ENCODE results near the gene ZFR2.

The ZFR2 gene

GRCh38 chr19:3780786-3781304, 88.0 kb downstream of the ZFR2 start:
- TF ChIP-seq CTCF (conservative IDR thresholded peaks at IDR 0.05; ENCODE audit: control insufficient read depth, insufficient read depth, low read depth, low read length), result no peak
- DNase-seq (ENCODE audit: low read depth), result no peak
- no peak overlapping the region for H3K4me3 ChIP-seq (ENCODE audit: control insufficient read depth, low read depth, low read length)

- no peak for TF ChIP-seq CTCF (conservative IDR thresholded peaks at IDR 0.05; ENCODE audit: control insufficient read depth, insufficient read depth, low read depth, low read length)
- H3K4me3 ChIP-seq (ENCODE audit: control insufficient read depth, low read depth, low read length), result no peak overlapping the region
- no peak for DNase-seq (ENCODE audit: low read depth)
Observed at GRCh38 chr19:3778899-3779723, 89.7 kb downstream of the ZFR2 start.

- TF ChIP-seq CTCF (conservative IDR thresholded peaks at IDR 0.05; ENCODE audit: control insufficient read depth, insufficient read depth, low read depth, low read length), result no peak
- no peak for DNase-seq (ENCODE audit: low read depth)
- H3K4me3 ChIP-seq (ENCODE audit: control insufficient read depth, low read depth, low read length), result no peak overlapping the region
Observed at GRCh38 chr19:3778104-3778867, 90.6 kb downstream of the ZFR2 start.

GRCh38 chr19:3776479-3777040, 92.3 kb downstream of the ZFR2 start:
- DNase-seq (ENCODE audit: low read depth), result no peak
- no peak overlapping the region for H3K4me3 ChIP-seq (ENCODE audit: control insufficient read depth, low read depth, low read length)
- no peak for TF ChIP-seq CTCF (conservative IDR thresholded peaks at IDR 0.05; ENCODE audit: control insufficient read depth, insufficient read depth, low read depth, low read length)

DNA sequence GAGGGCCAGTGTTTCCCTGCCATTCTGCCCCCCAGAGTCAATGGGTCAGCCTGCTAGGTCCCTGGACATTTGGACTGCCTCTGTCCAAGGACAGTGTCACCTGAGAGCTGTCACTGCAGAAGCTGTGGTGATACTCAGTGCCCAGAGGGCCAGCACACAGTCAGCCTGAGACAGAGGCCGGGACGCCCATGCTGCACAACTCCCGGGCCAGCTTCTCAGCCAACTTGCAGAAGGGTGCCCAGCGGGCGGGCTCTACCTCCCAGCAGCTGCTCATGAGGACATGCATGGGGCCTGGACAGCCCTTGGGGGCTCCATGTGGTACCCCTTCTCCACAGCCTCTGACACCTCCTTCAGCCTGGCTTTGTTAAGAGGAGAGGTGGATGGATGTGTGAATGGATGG, 93.0 kb downstream of the ZFR2 start:
- no peak overlapping the region for H3K4me3 ChIP-seq (ENCODE audit: control insufficient read depth, low read depth, low read length)
- no peak for DNase-seq (ENCODE audit: low read depth)
- no peak for TF ChIP-seq CTCF (conservative IDR thresholded peaks at IDR 0.05; ENCODE audit: control insufficient read depth, insufficient read depth, low read depth, low read length)

DNA sequence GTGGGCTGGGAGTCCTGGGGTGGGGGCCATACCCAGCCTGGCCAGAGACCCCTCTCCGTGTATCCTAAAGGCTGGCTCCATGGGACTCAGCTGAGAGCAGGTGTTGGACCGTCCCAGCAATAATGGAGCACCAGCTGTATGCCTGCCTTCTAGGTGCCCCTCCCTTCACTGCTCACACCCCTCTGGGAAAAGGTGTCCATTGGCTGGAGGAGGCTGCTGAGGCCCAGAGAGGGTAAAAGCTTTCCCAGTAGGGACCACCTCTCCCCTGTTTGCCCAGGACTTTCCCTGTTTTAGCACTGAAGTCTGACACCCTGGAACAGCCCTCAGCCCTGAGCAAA, 93.5 kb downstream of the ZFR2 start:
- no peak for TF ChIP-seq CTCF (conservative IDR thresholded peaks at IDR 0.05; ENCODE audit: control insufficient read depth, insufficient read depth, low read depth, low read length)
- H3K4me3 ChIP-seq (ENCODE audit: control insufficient read depth, low read depth, low read length), result no peak overlapping the region
- DNase-seq (ENCODE audit: low read depth), result no peak

Data from fibroblast of mammary gland (primary cell).